Caco-2 (cell line): ENCODE data around the gene ZAP70. TPM values are rescaled to one million over a fixed set of nuclear protein-coding genes. Genes with fewer than 3 reads are reported as not detected.
A peak's percentile ranks its signal among the peaks of the same experiment; 100 is the strongest.

Source experiments
- BruUV-seq: library from RNA; stranded (reverse); fragments of 400-500 nt; replicated peaks from 2 replicates; lab custom pipeline; 2021; lab: Mats Ljungman, UMichigan
- CTCF ChIA-PET: fragments of 300-600 bp; sonication (Branson Sonifier 250); formaldehyde crosslinking; loops from one replicate; lab custom pipeline; 2022; ENCODE audit warnings: antibody characterized with exemption; lab: Charles Lee
- POLR2A ChIA-PET: fragments of 300-600 bp; sonication (Branson Sonifier 250); formaldehyde crosslinking; loops from one replicate; lab custom pipeline; 2022; ENCODE audit warnings: antibody characterized with exemption; lab: Charles Lee
- DNase-seq, 2 experiments: peaks; one replicate each; pipeline versions ENCODE4 v3.0.0 to v3.0.0-alpha.2; 2020 to 2022
- H3K27me3 ChIP-seq: replicated peaks from 2 replicates; pipeline ENCODE4 v1.6.0; 2011; ENCODE audit warnings: low read length; ENCODE audit not compliant: control insufficient read depth, insufficient read depth
- H3K36me3 ChIP-seq: 2 replicates; pipeline ENCODE4 v1.5.1; 2011; ENCODE audit warnings: low read length; ENCODE audit not compliant: control insufficient read depth, insufficient read depth
- H3K4me1 ChIP-seq: fragments of 250-450 bp; sonication (Bioruptor Pico); 2 replicates; pipeline ENCODE4 v1.5.1; 2020; ENCODE audit warnings: mild to moderate bottlenecking
- H3K4me3 ChIP-seq: 2 replicates; pipeline ENCODE4 v1.5.1; 2011; ENCODE audit warnings: low read depth, mild to moderate bottlenecking, control low read depth, low read length
- H3K9me3 ChIP-seq: fragments of 250-450 bp; sonication (Bioruptor Pico); 2 replicates; pipeline ENCODE4 v1.5.1; 2020; ENCODE audit warnings: mild to moderate bottlenecking, moderate library complexity
- H3K27ac Mint-ChIP-seq: one replicate; pipeline ENCODE4 v1.8.0; 2022; ENCODE audit warnings: mixed read lengths; ENCODE audit not compliant: unreplicated experiment
- H3K27me3 Mint-ChIP-seq: one replicate; pipeline ENCODE4 v1.8.0; 2022; ENCODE audit warnings: mixed read lengths; ENCODE audit not compliant: insufficient read depth, unreplicated experiment
- H3K36me3 Mint-ChIP-seq: one replicate; pipeline ENCODE4 v1.8.0; 2022; ENCODE audit warnings: mild to moderate bottlenecking, mixed read lengths; ENCODE audit not compliant: insufficient read depth, unreplicated experiment
- H3K4me1 Mint-ChIP-seq: one replicate; pipeline ENCODE4 v1.8.0; 2022; ENCODE audit warnings: low read depth, mixed read lengths; ENCODE audit not compliant: unreplicated experiment
- H3K4me3 Mint-ChIP-seq: one replicate; pipeline ENCODE4 v1.8.0; 2022; ENCODE audit warnings: mild to moderate bottlenecking, moderate library complexity, mixed read lengths; ENCODE audit not compliant: unreplicated experiment
- H3K9me3 Mint-ChIP-seq: one replicate; pipeline ENCODE4 v1.8.0; 2022; ENCODE audit warnings: mixed read lengths; ENCODE audit not compliant: unreplicated experiment
- intact Hi-C: fragments of 100-400 bp; cut with micrococcal nuclease; formaldehyde crosslinking; loops from one replicate; pipeline ENCODE4 v1.10.0; 2022; ENCODE audit not compliant: unreplicated experiment
- total RNA-seq: library from RNA; stranded (reverse); gene quantifications from 2 replicates; pipeline ENCODE4 v1.2.3, GENCODE V29; 2022
- TF ChIP-seq, protein P1 (sequence below), 2 experiments: fragments of 200-600 bp in 1 of 2; IDR thresholded peaks; 1 replicate in 1 of 2; 2 replicates in 1 of 2; pipeline versions ENCODE4 v1.5.1 to v1.8.0; 2011 to 2022; ENCODE audit warnings: antibody characterized with exemption in 1 of 2, control low read depth in 1 of 2, inconsistent platforms in 1 of 2, low read depth in 1 of 2, low read length in 1 of 2, mild to moderate bottlenecking in 1 of 2, moderate library complexity in 1 of 2; ENCODE audit not compliant: insufficient read depth in 1 of 2, severe bottlenecking in 1 of 2, unreplicated experiment in 1 of 2

The ZAP70 gene
- total RNA-seq, 1 experiment from 2014 or later = 0.82 TPM

DNA sequence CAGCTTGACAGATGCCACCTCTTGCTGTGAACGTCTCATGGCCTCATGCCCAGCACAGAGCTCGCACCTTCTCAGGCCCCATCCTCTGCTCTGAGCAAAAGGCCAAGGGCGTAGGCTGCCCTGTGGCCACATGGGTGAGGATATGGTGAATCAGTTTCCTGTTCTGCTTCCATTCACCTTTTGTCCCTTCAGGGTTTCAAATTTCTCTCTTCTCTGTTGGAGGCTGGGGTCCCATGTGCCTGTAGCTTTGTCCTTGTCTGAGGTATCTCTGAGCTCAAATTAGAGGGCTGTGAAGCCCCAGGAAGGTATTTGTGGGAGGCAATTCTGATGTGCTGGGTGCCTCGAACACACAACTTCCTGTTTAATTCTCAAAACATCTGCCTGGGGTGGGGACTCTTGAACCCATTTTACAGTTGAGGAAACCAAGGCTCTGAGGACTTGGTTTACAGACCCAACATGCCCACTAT is 29.0 kb downstream of the ZAP70 start:
- no peaks in the 10 kb centered on the region for H3K4me1 ChIP-seq
- POLR2A ChIA-PET = interaction anchor here (0.5 kb wide), 1 partner anchor 21 kb away, joined by 4 read pairs; no protein-coding TSS in a partner anchor
- no peak overlapping the region for H3K4me3 Mint-ChIP-seq
- H3K36me3 ChIP-seq = no peaks in the 10 kb centered on the region
- intact Hi-C loops = loop anchor here (2.0 kb wide), 1 partner anchor 642 kb away; no protein-coding TSS in a partner anchor
- H3K27me3 ChIP-seq = no peaks in the 10 kb centered on the region
- no peaks in the 10 kb centered on the region for H3K9me3 Mint-ChIP-seq
- no peak overlapping the region for H3K27ac Mint-ChIP-seq
- H3K36me3 Mint-ChIP-seq = peaks cover 18% of the 10 kb centered on the region
- H3K4me3 ChIP-seq = no peak overlapping the region
- H3K9me3 ChIP-seq = no peaks in the 10 kb centered on the region
- no peaks in the 10 kb centered on the region for H3K4me1 Mint-ChIP-seq
- CTCF ChIA-PET = no interaction called here
- TF ChIP-seq, protein P1, sequence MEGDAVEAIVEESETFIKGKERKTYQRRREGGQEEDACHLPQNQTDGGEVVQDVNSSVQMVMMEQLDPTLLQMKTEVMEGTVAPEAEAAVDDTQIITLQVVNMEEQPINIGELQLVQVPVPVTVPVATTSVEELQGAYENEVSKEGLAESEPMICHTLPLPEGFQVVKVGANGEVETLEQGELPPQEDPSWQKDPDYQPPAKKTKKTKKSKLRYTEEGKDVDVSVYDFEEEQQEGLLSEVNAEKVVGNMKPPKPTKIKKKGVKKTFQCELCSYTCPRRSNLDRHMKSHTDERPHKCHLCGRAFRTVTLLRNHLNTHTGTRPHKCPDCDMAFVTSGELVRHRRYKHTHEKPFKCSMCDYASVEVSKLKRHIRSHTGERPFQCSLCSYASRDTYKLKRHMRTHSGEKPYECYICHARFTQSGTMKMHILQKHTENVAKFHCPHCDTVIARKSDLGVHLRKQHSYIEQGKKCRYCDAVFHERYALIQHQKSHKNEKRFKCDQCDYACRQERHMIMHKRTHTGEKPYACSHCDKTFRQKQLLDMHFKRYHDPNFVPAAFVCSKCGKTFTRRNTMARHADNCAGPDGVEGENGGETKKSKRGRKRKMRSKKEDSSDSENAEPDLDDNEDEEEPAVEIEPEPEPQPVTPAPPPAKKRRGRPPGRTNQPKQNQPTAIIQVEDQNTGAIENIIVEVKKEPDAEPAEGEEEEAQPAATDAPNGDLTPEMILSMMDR (IDR thresholded peaks at IDR 0.05; ENCODE audit: insufficient read depth in 1 of 2, low read depth in 1 of 2, low read length in 1 of 2, severe bottlenecking in 1 of 2, unreplicated experiment in 1 of 2) = no peak
- no TSS peak for BruUV-seq
- no peak for DNase-seq
- H3K27me3 Mint-ChIP-seq = no peaks in the 10 kb centered on the region

DNA sequence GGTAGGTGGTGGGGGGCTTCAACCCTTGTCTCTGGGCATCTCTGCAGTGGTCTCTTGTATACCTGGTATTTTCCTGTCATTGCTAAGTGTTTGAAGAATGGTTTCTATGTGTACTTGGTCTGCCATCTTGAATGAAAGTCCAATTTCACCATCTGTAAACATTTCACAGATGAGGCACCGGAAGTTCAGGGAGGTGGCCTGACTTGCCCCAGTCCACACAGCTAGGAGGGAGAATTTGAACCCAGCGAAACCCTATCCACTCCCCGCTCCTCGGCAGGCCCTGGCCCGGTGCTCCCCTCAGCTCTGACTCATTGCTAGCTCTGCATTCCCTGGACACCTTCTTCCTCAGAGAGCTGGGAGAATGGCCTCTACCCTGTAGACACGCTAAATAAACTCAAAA is 30.5 kb downstream of the ZAP70 start:
- no peak overlapping the region for H3K27ac Mint-ChIP-seq
- TF ChIP-seq, protein P1 (IDR thresholded peaks at IDR 0.05; ENCODE audit: insufficient read depth in 1 of 2, low read depth in 1 of 2, low read length in 1 of 2, severe bottlenecking in 1 of 2, unreplicated experiment in 1 of 2) = no peak
- H3K4me3 Mint-ChIP-seq = no peak overlapping the region
- CTCF ChIA-PET = no interaction called here
- intact Hi-C loops = loop anchor here (2.0 kb wide), 1 partner anchor 641 kb away; no protein-coding TSS in a partner anchor
- Histone ChIP-seq H3K36me3 (no peaks in the 10 kb centered on the region), H3K4me1 (no peaks in the 10 kb centered on the region), H3K9me3 (no peaks in the 10 kb centered on the region), H3K4me3 (no peak overlapping the region), H3K27me3 (no peaks in the 10 kb centered on the region)
- no peaks in the 10 kb centered on the region for H3K27me3 Mint-ChIP-seq
- no peak for DNase-seq
- H3K4me1 Mint-ChIP-seq = peaks cover 6% of the 10 kb centered on the region
- H3K36me3 Mint-ChIP-seq = peaks cover 15% of the 10 kb centered on the region
- H3K9me3 Mint-ChIP-seq = no peaks in the 10 kb centered on the region
- BruUV-seq = no TSS peak
- POLR2A ChIA-PET = no interaction called here

DNA sequence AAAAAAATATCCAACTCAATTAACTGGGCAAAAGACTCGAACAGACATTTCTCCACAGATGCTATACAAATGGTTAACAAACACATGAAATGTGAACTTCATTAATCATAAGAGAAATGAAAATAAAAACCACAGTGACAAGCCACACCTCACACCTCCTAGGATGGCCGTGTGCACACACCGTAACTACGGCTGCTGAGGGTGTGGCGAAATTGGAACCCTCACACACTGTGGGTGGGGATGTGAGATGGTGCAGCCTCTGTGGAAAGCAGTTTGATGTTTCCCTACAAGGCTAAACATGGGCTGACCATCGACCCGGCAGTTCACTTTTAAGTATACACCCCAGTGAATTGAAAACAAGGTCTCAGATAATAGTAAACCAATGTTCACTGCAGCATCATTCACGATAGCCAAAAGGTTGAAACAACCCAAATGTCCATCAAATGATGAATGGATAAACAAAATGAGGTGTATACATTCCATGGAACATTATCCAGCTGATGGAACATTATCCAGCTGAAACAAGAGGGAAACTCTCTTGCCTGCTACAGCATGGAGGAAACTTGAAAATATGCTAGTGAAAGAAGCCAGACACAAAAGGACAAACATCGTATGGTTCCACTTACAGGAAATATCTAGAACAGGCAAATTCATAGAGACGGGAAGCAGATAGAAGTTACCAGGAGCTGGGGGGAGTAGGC is 32.2 kb downstream of the ZAP70 start:
- Mint-ChIP-seq H3K9me3 (no peaks in the 10 kb centered on the region), H3K27ac (no peak overlapping the region), H3K27me3 (no peaks in the 10 kb centered on the region), H3K36me3 (peaks cover 13% of the 10 kb centered on the region), H3K4me3 (no peak overlapping the region), H3K4me1 (peaks cover 6% of the 10 kb centered on the region)
- TF ChIP-seq, protein P1 (IDR thresholded peaks at IDR 0.05; ENCODE audit: insufficient read depth in 1 of 2, low read depth in 1 of 2, low read length in 1 of 2, severe bottlenecking in 1 of 2, unreplicated experiment in 1 of 2) = no peak
- DNase-seq = peak in 1 of 2 experiments; percentile 25
- Histone ChIP-seq H3K27me3 (no peaks in the 10 kb centered on the region), H3K4me1 (no peaks in the 10 kb centered on the region), H3K4me3 (no peak overlapping the region), H3K9me3 (no peaks in the 10 kb centered on the region), H3K36me3 (no peaks in the 10 kb centered on the region)
- POLR2A ChIA-PET = no interaction called here
- CTCF ChIA-PET = no interaction called here
- no TSS peak for BruUV-seq
- intact Hi-C loops = no loop called here
